HPDE6-E6E7 (cell line): ENCODE measurements around the gene PAWR.
"Not testable (repeated sequence)": the region's sequence is repeated elsewhere in the genome, so short reads cannot be mapped to it uniquely, and the experiment has no call there.

Experiments used
- DNase-seq: peaks from one replicate; pipeline ENCODE4 v3.0.0; 2011; ENCODE audit warnings: missing footprints; ENCODE audit errors: extremely low spot score

Gene PAWR

DNA sequence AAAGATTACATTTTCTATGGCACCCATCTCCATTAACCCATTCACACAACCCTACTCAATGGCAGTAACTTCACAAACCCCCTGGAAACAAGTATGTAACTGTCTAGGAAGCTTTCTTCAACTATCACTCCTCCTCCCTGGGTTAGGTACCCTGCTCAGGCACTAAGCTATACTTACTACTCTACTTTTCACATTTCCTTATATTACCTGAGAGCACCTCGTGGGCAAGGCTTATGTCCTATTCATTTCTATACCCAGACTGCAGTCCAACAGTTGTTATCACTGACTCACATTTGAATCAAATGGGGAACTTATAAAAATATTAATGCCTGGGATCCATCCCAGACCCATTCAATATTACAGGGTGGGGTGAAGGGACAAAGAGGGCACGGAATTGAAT is 4.6 kb downstream of the PAWR start:
- no peak for DNase-seq

- no peak for DNase-seq
Measured at GRCh38 chr12:79685068-79685467, 5.7 kb downstream of the PAWR start.

- not testable (repeated sequence) for DNase-seq
Measured at GRCh38 chr12:79684338-79684737, 6.4 kb downstream of the PAWR start.

DNA sequence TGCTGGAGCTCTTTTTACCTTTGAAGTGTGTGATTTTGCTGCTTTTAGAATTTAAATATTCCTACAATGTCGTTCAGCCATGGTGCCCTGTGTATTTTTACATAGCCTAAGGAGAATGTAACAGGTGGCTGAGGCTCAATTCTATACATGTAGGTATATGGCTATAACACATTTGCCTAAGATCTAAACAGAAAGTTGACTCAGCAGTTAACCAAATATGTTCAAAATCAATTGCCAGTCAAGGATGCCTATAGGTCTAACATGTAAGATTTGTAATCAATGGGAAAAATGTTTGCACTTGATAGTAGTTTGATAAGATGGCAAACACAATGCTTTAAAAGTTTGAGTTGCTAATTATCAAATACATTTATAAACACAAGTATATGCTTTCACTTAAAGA is 8.2 kb downstream of the PAWR start:
- DNase-seq, result no peak

DNA sequence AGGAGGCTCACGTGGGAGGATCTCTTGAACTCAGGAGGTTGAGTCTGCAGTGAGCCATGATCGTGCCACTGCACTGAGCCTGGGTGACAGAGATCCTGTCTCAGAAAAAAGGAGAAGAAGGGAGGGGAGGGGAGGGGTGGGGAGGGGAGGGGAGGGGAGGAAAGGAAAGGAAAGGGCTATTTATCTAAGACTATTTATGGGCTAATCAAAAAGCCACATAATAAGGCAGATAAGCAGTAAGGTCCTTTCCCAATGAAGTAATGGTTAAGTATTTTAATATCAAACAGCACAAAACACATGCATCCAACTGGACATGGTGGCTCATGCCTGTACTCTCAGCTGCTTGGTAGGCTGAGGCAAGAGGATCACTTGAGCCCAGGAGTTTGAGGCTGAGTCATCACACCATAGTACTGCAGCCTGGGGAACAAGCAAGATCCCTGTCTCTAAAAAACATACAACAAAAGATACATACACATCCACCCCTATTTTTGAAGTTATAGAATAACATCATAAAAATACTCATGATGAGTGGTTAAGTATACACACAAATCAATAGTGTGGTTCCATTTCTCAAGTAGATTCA is 9.7 kb downstream of the PAWR start:
- DNase-seq, result no peak

GRCh38 chr12:79680051-79680450 is 10.7 kb downstream of the PAWR start:
- no peak for DNase-seq

DNA sequence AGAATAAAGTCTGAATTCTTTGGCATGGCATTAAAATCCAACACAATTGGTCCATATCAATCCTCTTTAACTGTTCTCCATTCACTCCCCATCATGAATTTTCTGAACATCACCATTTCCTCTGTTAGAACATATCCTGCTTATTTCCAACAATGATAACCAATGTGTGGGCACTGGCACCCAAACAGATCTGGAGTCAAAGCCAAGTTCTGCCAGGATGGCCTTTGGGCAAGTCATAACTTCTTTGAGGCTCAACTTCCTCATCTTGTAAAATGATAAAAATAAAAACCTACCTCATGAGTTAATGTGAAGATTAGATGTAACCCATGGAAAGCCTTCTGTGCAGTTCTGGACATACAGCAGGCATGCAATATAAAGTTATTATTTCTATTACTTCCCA is 12.5 kb downstream of the PAWR start:
- no peak for DNase-seq

DNA sequence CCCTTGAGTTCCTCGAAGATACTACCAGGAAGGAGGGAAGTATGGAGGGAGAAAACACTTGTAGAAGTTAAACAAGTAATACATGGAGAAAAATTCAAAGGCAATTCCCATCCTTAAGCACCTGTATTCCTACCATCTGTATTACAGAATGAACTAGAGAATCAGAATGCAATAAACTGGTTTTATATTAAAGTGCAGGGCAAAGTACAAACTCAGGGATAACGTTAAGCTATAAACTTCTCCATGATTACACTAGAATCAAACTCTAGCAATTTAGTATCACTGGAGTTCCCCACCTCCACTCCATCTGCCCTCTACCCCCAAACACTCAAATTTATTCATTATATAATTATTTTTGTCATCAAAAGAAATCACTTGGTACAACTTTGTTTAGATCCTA is 13.1 kb downstream of the PAWR start:
- no peak for DNase-seq

DNA sequence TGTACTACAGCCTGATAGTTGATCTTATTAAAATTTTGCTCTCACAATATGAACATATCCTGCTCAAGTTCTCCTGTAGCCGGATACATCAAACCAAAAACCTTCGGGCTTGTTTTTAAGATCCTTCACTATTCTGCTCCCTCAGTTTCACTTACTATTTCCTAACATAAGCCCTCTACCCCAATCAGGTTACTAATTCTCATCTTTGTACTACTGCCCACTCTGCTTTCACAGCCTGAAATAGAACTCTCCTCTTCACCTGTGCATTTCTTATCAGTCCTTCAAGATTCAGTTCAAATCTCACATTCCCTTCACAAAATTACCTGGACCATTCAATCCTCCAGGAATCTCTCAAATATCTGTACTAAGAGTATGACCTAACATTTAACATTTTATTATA is 14.2 kb downstream of the PAWR start:
- DNase-seq, result no peak

GRCh38 chr12:79674629-79675028 is 16.1 kb downstream of the PAWR start:
- DNase-seq, result no peak

DNA sequence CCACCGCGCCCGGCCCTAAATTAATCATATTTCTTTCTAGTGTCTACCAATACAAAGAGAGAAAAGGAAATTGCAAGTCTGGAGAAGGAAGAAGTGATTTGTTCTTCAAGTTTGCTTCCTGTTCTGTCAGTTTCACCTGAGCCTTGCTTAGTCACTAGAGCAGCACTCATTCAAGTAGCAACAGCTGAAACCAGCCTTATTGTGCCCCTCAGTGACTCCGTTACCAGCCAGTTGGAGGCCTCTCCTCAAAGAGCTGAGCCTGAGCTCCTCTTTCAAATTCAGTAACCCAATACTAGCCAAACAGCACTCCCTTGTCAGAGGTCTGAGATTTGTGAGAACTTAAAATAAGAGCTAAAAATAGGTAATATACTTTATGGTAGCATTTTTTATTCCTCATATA is 17.4 kb downstream of the PAWR start:
- DNase-seq, result peak; percentile 35

DNA sequence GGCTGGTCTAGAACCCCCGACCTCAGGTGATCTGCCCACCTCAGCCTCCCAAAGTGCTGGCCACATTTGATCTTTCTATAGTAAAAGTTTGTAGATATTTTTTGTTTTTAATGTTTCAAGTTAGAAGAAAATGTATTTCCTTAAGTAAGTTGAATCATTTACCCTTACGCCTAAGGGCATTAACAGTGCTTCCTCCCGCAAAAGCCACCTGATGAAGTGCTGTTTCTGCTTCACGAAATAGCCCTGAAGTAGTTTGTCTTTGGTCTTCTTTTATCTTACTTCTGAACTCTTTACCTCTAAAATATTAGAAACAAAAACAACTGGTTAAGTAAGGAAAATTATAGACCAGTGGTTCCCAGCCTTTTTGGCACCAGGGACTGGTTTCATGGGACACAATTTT is 22.7 kb downstream of the PAWR start:
- DNase-seq, result no peak

DNA sequence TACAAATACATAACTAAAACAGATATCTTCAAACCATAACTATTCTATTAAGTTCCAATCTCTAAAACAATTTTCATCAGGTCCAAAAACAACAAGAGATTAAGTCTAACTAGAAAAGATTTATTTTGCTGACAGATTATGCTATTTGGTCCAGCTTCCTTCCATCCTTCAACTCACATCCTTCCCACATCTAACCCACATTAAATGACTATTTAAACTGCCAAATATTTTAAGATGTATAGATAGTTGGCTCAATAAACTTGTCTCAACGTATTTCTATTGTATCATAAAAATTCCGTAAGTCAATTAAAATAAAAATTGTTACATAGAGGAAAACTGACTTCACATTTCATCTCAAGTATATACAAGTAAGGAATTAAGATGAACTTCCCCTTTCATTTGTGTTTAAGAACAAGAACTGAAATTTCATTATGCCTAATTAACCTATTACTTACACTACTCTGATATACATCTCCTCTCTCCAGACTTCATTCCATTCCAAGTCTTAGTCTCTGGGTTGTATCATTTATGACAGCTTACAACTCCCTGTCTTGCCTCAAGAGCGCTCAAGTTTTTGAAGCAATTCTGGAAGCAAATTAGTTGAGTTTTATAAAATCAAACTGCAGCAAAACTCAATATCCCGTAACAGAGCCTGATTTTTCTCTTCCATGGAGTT is 25.4 kb downstream of the PAWR start:
- no peak for DNase-seq

- DNase-seq, result no peak
Measured at GRCh38 chr12:79664518-79664917, 26.2 kb downstream of the PAWR start.

DNA sequence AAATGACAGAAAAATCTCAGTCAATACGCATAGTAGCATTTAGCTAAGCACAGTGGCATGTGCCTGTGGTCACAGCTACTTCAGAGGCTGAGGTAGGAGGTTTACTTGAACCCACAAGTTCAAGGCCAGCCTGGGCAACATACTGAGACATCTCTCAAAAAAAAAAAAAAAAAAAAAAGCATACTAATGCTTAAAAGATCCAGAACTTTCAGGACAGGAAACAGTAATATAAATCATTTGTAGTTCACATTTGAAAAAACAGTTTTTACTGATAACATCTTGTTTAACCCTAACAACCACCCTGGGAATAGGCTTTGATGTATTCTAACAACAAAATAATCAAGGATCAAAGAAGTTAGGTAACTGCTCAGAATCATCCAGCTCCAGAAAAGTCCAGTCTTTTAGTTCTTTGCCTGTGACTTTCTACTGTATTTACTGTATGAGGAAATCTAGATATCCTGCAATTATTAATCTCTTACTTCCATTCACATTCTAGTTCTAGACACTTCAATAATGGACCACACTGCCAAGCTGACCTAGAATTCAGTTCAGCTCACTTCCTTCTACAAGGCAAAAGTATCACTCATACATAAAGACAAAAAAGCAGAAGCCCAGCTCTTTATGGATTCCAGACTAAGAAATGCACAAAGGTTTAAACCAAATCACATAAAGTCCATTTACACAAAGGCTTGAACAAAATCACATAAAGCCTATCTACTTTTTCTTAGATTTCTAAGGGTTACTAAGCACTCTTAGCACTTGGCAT is 28.5 kb downstream of the PAWR start:
- no peak for DNase-seq

GRCh38 chr12:79661629-79662028 is 29.1 kb downstream of the PAWR start:
- DNase-seq, result peak; percentile 25

GRCh38 chr12:79659961-79660431 is 30.8 kb downstream of the PAWR start:
- DNase-seq, result no peak

DNA sequence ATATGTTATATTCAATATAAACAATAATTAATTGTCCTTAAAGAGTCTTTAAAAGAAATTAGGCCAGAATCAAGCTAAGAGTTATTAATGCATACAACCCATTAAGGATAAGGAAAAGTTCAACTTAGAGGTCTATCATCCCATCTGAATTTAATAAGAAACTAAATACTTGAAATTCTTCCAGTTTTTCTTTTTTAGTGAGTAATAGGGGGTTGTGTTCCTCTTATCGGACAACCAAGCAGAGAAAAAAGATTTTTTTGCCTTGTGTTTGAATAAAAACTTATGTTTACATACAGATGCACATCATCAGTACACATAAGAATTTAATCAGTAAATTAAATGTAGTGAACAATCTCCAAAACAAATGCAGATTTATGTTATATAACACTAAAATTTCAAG is 32.5 kb downstream of the PAWR start:
- no peak for DNase-seq

DNA sequence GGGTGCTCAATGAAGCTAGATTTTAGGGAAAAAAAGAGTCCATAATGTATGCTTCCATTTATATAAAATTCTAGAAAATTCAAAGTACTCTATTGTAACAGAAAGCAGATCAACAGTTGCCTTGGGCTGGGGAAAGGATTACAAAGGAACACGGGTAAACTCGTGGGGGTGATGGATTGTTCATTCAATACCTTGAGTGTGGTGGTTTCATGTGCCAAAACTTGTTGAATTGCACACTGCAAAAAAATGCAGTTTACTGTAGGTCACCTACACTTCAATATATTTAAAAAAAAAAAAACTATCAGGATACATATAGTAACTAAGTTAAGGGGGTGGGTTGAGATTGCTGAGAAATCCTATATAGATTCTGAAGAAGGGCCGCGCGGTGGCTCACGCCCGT is 33.6 kb downstream of the PAWR start:
- DNase-seq, result no peak

DNA sequence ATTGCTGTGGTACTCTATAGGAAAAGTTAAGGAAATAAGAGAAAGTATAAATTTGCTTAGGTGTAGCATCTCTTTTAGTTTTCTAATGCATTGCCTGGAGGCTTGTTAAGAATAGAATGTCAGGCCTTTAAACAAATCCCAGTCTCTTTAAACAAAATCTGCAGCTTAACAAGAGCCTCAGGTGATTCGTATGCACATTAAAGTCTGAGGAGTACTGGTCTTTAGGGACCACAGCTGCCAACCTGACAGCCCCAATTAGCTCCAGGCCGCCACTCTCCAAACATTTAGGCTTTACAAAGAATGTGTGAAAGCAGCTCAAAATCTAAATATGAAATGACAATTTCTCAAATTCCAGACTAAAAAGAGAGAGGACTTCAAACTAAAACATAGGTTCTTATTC is 35.7 kb downstream of the PAWR start:
- DNase-seq, result no peak

- DNase-seq, result no peak
Measured at GRCh38 chr12:79652521-79652920, 38.2 kb downstream of the PAWR start.

DNA sequence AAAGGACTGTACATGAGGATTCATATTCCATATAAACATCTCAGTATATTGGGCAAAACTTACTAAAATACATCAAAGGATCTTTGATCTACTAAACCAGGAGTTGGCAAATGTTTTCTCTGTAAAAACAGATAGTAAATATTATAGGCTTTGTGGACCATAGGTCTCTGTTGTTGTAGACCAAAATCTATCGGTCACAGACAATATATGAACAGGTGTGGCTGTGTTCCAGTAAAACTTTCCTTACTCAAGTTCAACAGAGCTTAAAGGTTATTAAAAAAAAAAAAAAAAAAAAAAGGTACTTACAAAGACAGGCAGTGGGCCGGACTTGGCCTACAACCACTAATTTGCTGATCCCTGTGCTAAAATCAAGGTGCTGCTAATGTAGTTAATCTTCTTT is 40.3 kb downstream of the PAWR start:
- DNase-seq, result no peak

DNA sequence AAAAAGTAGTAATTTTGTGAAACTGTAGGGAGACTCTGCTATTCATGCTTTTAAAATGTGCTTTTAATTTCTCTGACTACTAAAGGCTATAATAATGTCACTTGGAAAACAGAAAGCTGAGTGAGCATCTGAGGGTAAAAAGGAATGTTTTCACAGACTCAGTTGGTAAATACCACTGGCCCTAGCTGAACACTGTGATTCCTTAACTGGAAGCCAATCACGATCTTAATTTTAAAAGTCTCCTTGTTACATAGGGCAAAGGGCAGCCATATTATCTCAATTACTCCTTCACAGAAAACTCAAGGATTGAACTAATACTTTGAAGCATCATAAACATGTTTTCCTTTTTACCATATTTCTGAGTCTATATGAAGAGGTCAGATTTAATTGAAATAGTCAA is 41.9 kb downstream of the PAWR start:
- no peak for DNase-seq
